Fibroblast of peridontal ligament (primary cell): ENCODE measurements around the gene PCBP3.

Experiments used
- DNase-seq: peaks from one replicate; pipeline ENCODE4 v3.0.0-alpha.2; 2010; ENCODE audit errors: extremely low read depth

PCBP3 gene

DNA sequence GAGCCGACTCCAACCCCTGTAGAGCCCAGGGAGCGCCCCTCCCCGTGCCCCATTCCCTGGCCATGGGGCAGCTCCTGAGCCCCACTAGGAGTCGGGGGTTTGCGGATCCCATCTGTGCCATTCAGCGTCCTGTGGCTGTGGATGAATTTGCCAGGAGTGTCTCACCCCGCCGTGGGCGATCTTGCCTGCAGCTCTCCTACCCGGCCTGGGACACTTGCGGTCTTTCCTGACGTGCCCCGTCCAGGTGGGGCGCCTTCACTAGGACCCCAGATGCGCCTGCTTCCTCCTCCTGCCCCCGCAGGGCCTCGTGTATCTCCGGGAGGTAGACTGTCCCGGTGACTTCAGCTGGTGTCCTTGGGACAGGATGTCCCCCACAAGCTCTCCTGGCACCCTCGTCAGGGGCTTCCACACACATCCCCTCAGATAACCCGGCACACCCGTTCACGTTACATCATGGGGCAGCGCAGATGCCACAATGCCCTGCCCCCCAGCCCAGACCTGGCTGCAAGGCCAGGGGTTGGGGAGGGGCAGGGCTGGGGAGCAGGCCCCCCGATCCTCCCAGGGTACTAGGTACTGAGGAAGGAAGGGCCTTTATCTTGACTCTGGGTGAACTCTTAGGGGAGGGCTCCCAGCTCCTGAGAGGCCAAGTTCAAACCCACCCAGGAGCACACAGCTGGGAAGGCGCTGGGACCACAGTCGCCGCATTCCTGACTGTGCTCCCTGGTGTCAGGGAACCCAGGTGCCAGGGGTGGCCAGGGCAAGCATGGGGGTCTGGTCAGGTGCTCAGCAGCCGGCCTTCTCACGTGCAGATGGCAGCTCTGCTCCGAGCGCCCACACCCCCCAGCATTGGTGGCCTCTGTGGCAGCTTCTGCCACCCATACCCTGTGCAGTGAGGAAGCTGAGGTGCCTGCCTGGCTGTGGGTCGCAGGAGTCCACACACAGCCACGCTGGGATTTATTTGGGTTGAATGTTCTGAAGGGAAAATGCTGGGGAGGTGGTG, 284.6 kb downstream of the PCBP3 start:
- DNase-seq = no peak

DNA sequence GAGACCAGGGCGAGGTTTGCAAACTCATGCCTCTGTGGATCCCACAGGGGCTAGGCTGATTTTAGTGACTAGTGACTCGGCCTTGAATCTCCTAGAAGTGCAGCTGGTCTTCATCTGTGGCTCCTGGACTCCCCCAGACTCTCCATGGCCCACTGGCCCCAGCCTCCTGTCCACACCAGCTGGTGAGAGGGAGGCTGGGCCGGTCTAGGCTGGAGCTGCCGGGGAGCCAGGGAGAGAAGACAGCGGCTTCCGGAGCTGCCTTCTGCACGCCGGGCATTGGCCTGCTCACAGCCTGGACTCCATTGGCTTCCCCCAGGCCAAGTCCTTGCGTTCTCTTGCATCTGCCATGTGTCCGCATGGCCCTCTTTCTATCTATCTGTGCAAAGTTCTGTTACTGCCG, 285.9 kb downstream of the PCBP3 start:
- DNase-seq = no peak

DNA sequence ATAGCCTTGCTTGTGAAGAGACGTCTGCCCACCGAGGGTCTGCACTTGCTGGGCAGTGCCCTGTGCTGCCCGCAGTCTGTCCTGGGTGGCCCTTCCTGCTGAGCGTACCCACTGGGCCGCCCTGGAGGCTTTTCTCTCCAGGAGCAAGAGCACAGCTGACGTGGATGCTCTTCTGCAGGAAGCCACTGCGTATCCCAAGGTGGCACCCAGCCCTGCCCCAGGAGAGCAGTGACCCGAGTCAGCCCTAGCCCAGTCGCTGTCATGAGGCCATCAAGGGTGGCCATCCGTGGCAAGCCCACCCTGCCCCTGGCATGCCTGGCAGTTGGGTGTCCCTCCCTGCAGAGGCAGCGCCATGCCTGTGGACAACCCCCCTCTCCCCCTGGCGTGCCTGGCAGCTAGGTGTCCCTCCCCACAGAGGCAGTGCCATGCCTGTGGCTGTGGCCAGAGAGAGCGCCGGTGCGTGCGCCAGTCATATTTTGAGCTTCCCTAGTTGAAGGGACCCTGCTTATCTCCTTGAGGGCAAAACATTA, 286.8 kb downstream of the PCBP3 start:
- DNase-seq = no peak

DNA sequence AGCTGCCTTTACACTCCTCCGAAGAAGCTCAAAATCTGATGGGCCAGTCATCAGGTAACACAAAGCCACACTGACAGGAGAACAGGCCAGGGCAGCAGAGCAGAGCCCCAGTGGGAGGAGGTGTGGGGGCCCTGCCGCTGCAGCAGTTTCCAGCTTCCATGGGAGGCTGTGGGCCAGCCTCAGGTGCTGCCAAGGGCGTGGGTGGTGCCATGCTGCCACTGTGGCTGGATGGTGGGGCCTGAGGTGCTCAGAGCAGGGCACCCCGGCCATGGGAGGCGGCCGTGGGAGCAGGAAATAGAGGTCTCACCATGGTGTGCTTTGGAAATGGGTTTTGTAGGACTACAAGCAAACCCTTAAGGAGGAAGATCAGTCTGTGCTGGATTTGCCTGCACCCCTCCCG, 287.3 kb downstream of the PCBP3 start:
- DNase-seq = no peak

DNA sequence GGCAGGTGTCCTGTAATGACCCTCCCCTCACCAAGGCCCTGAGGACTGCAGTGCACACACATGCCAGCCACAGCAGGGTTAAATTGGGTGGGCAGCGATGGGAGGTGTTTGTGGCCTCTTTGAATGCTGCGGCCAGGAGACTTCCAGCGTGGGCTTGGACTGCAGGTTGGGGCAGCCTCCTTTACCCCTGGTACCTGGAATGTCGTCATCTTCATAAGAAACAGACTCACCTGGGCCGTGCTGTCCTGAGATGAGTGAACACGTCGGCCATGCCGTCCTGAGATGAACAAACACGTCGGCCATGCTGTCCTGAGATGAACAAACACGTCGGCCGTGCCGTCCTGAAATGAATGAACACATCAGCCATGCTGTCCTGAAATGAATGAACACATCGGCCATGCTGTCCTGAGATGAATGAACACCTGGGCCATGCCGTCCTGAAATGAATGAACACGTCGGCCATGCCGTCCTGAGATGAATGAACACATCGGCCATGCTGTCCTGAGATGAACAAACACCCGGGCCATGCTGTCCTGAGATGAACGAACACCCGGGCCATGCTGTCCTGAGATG, 288.0 kb downstream of the PCBP3 start:
- no peak for DNase-seq

DNA sequence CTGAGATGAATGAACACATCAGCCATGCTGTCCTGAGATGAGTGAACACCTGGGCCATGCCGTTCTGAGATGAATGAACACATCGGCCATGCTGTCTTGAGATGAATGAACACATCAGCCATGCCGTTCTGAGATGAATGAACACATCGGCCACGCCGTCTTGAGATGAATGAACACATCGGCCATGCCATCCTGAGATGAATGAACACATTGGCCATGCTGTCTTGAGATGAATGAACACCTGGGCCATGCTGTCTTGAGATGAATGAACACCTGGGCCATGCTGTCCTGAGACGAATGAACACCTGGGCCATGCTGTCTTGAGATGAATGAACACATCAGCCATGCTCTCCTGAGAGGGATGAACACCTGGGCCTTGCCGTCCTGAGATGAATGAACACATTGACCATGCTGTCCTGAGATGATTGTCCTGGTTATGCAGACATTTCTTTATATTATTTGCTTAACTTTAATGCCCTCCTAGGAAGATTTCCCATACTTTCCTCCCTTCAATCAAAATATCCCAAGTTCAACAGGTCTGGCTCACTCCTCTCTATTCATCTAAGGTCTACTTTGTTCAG, 289.5 kb downstream of the PCBP3 start:
- no peak for DNase-seq

DNA sequence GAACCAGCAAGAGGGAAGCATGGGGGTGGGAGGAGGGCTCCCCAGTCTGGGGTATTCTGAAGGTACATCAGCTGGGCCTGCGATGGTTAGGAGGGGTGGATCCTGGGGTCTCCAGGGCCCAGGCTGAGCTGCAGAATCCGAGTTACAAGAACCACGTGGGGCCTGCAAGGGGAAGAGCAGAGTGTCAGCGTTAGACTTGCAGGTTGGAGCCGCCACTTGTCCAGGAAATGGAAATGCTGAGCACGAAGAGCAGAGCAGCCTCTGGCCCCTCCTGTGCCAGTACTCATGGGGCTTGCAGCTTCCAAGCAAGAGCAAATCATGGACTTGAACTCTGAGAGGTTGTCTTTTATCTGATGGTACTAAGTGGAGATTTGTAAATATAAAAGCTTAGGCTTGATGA, 290.6 kb downstream of the PCBP3 start:
- DNase-seq = no peak

DNA sequence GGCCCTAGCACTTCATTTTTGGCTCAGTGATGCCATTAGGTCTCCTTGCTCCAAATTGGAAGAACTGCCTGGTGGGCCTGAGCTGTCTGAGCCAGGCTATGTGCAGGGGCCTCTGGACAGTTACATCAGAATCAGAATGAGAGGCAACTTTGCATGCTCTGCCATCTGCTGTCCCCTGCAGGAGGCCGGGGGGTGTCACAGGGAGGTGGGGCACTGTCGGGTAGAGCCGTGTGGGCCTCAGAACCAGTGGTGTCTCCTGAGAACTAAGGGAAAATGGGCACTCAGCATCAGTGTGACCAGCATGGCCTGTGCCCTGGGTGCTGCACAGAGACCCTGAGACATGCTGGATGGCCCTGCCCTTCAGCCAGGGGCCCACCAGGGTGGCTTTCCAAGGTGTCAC, 291.0 kb downstream of the PCBP3 start:
- DNase-seq = no peak

DNA sequence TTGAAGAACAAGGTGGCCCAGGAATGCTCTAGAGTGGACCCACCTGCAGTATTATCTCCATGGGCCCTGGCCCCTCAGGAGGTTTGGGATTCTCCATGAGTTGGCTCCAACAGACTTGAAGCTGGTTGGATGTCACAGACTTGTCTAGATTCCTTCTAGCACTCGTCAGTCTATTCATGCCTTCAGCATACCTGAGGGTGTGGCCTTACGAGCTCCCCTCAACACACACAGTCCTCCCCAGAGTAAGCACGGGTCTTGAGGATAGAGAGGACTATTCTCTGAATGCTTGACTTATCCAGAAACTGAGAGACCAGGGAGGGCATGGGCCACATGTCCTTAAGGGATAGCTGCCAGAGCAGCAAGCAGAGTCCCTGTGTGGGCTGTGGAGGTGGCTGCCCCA, 292.1 kb downstream of the PCBP3 start:
- DNase-seq = peak; percentile 34

DNA sequence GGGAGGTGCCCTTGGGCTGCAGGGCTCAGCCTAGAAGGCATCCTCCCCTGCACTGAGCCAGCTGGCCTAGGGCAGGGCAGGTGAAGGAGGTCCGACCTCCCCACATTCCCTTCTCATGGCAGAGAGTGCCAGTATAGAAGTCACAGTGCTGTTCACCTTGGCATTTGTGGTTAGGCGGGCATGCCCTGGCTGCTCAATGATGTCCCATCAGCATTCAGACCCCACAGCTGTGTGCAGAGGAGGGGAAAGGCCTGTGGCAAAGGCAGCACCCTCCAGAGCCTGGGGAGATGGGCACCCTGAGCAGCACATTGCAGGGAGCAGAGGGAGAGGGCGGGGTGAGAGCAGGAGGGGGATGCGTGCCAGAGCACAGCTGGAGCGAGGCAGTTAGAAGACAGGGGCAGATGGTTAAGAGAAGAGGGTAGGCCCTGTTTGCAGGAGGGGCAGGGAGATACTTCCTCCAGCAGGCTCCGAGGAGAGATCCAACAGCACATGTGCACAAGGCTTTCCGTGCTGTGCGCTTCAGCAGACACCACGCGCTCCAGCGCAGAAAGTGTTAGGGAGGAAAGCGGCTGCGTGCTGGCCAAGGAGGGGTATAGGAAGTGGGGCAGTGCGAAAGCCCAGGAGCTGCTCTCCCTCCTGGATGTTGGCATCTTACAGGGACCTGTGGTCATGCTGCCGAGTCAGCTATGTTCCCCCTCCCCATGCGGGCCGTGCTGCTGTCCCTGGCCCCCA, 294.4 kb downstream of the PCBP3 start:
- DNase-seq = no peak

DNA sequence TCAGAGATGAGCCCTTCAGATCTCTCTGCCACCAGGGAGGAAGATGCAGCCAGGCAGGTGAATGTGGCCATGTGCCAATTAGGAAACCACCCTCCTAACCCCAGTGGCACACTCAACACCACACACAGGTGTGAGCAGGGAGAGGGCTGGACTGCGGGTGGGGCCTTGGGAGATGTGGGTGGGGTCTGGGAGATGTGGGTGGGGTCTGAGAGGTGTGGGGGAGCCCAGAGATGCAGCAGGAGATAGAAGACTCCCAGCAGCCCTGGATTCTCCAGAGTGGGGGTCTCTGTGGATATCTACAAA, 294.9 kb downstream of the PCBP3 start:
- no peak for DNase-seq

DNA sequence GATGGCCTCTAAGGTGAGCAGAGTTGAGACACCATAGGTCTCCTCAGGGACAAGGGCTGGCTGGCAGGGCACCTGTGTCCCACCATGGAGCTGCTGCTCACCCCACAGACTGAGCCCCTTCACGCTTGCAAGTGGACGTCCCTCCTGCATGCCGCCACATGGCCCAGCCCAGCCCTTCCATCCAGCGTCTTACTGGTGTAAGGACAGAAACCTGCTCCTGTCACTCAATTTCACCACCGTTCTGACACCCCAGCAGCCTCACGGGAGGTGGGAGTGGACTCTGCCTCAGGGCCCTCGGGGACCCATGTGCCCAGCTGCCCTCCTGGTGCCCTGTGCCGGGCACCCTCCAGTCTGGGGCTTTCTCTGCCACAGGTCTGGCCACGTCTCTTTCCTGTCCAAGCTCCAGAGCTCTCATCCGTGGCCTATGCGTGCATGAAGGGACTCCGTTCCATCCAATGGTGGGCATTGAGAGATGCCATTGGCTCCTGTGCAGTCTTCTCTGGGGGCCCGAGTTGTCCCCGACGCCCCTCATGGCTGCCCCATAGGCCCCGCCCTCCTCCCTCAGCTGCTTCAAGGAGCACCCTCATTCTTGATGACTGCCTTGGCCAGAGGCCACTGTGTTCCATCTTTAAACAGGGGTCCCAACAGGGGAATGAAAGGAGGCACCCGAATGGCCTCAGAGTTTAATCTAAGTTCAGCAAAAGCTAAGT, 295.4 kb downstream of the PCBP3 start:
- no peak for DNase-seq

DNA sequence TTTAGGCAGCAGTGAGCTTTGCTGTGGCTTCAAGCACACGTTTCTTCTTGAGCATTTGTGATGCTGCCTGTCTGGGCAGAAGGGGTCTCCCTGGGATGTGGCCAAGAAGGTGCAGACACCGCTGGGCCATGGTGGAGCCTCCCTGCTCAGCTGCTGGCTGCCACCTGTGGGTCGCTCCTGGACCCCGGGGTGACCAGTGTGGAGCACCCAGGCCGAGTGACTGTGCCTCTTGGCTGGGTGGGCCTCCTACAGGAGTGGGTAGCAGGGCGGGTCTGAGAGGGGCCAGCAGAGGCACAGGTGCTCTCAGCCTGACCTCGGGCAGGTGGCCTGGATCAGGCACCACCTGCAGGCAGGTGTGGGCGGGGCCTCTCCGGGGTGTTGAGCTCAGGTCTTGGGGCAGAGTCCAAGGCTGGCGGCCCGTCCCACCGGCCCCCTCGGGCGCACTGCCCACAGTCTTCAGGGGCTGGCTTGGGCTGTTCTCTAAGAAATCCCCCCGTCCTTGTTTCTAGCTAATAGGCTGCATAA, 296.1 kb downstream of the PCBP3 start:
- no peak for DNase-seq

DNA sequence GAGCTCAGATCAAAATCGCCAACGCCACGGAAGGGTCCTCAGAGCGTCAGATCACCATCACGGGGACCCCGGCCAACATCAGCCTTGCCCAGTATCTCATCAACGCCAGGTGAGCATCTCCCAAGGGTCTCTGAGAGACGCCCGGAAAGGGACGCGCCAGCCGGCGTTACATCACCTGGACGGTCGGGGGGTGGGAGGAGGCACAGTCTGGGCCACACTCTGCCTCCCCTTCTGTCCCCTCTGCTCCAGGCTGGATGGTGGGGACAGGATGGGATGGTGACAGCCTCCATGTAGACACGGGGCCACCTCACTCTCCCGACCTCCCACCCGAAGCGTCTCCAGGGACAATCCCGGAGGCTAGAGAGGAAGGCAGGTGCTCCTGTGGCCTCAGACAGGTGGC, 296.6 kb downstream of the PCBP3 start:
- no peak for DNase-seq

DNA sequence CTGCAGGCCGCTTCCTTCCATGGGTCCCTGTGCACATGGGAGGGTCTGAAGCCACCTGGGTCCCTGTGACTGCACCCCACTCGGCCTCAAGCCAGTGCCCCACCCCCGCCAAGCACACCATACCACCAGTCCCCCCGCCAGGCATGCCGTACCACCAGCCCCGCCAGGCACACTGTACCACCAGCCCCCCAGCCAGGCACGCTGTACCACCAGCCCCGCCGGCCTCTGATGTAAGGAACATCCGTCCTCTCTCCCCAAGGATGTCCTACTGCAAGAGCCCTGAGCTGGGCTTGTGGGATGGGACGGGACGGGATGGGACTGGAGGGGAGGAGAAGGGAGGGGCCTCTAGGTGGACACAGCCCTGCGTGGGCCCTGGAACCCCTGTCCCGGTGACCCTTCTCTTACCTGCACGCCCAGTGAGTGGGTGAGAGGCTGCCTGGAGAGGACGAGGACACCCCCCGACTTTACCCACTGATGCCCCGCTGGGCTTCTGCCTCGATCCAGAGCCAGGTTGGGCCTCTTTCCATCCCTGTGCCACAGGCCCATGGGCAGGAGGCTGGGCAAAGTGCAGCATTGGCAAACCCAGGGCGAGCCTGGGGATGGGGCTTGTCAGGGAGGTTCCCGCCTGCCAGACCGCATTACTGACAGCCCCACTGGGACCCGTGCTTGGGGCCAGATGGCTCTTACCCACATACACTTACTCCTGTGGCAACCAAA, 297.3 kb downstream of the PCBP3 start:
- DNase-seq = no peak

DNA sequence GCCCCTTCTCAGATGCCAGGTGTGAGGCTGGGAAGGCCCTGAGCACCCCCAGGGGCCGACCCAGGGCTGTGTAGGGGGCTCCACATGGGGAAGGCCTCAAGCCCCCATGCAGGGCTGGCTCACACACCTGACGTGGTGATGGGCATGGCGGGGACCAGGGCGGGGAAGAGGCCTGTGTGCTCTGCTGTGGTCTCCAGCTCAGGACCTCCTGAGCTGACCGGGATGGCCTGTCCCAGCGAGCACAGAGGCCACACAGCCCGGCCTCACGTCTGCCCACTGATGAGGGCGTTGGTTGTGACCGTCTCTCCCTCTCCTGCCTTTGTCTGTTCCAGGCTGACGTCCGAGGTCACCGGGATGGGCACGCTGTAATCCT, 297.8 kb downstream of the PCBP3 start:
- no peak for DNase-seq

DNA sequence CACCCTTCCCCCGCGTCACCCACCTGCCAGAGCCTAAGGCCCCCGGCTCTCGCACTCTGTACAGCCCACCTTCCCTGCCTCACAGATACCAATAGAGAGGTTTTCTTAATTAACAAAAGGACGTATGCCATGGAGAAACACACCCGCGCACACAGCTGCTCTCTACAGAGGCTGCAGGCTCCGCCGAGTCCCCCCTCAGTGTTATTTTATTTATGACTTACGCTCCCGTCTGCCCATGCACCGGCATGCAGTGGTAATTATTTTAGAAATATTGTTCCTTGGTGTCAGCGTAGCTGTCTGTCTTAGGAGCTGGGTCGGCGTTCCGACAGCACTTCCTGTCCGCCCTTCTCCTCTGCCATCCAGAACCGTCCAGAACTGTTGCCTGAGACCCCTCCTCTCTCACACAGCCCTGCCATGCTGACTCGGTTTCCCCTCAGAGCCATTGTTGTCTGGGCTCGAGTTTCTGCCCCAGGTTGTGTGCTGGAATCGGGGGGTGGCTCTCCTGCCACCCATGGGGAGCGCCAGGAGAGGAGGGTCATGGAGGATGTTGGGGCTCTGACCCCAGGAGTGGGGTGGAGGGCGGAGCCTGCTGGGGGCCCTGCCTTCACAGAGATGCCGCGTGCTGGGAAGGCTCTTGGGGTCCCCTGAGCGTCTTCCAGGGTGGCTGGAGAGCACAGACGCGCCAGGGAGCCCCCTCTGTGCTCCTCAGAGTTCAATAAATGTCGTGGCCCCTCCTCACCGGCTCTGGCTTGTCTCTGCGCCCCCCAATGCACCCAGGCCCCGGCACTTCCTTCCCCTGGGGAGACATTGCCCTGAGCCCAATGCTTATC, 298.4 kb downstream of the PCBP3 start:
- no peak for DNase-seq

DNA sequence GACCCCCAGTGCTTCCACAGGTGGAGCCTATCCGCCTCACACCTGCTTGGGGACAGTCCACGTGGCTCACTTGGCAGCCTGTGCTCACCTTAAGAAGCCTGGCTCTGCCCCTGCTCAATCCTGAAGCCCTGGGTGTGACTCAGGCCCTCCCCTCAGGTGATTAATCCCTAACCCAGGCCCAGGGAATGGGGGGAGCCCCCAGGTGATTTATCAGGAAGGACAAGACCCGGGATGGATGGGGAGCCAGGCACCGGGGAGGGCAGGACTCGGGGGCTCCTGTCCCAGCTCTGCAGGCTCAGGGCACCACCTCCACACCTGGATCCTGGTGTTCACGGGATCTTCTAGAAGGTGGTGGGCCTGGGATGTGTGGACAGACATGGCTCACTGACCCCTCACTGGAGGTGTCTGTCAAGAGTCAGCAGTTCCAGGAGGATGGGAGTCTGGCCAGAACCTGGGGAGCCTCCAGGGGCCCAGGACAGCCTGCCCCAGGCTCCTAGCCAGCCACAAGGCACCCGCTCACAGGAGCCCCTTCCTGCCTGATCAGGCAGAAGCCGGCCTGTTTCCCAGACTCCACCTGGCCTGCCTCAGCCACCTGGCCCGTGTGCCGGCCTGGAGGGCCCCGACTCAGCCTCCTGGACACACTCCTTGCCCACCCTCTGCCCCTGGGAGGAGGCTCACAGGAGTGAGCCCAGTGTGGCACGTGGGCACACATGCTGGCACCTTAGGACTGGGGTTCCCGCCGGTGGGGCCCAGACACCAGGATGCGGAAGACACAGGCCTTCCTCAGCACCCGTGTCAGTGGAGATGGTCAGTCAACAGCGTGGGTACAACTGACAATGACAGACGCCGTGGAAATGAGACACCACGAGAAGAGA, 299.5 kb downstream of the PCBP3 start:
- no peak for DNase-seq
